HEK293T (cell line): ENCODE data around the gene RBM17.

ENCODE experiments used
- ARNT ChIP-seq: fragments of 450-650 bp; IDR thresholded peaks from 2 replicates; pipeline ENCODE4 v1.6.1; 2017; ENCODE audit warnings: mild to moderate bottlenecking
- BHLHE40 ChIP-seq: fragments of 450-650 bp; IDR thresholded peaks from 2 replicates; pipeline ENCODE4 v1.6.1; 2016; ENCODE audit warnings: mild to moderate bottlenecking, moderate library complexity, borderline replicate concordance
- FOXA1 ChIP-seq: fragments of 450-650 bp; IDR thresholded peaks from 2 replicates; pipeline ENCODE4 v1.6.1; 2016; ENCODE audit warnings: mild to moderate bottlenecking
- SP1 ChIP-seq: fragments of 450-650 bp; IDR thresholded peaks from 2 replicates; pipeline ENCODE4 v1.6.1; 2017
- SUZ12 ChIP-seq: fragments of 450-650 bp; IDR thresholded peaks from 2 replicates; pipeline ENCODE4 v1.6.1; 2016; ENCODE audit warnings: mild to moderate bottlenecking

DNA sequence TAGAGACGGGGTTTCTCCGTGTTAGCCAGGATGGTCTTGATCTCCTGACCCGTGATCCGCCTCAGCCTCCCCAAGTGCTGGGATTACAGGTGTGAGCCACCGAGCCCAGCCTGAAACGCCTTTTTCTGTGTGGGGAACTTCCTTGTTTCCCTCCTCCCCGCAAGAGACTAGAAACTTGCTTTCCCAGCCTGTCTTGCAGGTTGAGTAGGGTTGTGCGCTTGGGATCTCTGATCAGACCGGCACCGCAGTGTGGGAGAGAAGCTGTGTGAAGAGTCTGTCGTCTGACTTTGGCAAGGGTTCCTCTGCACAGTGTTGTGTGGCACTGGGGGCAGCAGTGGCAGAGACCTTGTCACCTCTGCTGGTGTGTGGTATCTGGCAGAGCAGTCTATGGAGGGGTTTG lies 28.9 kb downstream of the RBM17 start:
- TF ChIP-seq SP1 (no peak), BHLHE40 (no peak), SUZ12 (no peak), FOXA1 (no peak), ARNT (no peak)
